ENCODE data around the gene NBAS. TPM values are rescaled to one million over a fixed set of nuclear protein-coding genes. Genes with fewer than 3 reads are reported as not detected.

The NBAS gene
- total and polyA plus RNA-seq, 2 of the 13 experiments (the other 11 are each of a cell fraction or from before 2014, with no cell fraction given): 33.6 to 58.7 TPM

GRCh38 chr2:15591692-15592463, 30.7 kb upstream of the NBAS start, which contains the start of gene DDX1 (continued):
- TF ChIP-seq NCOA5 (CRISPR knock-in tag; IDR thresholded peaks at IDR 0.05) (no peak), ZNF704 (CRISPR knock-in tag; IDR thresholded peaks at IDR 0.05; ENCODE audit: borderline replicate concordance) (peak; percentile 95), USF2 (IDR thresholded peaks at IDR 0.05; ENCODE audit: low read depth, low read length) (no peak), USF2 (CRISPR knock-in tag; IDR thresholded peaks at IDR 0.05; ENCODE audit: borderline replicate concordance) (peak; percentile 70; the same call in 1 of the 2 replicates), SRSF1 (optimal IDR thresholded peaks at IDR 0.05; ENCODE audit: low read depth, low read length) (peak; percentile 99), MEIS2 (CRISPR knock-in tag; IDR thresholded peaks at IDR 0.05) (peak; percentile 87), CBX2 (IDR thresholded peaks at IDR 0.05; ENCODE audit: low read depth, low read length) (no peak; the same call in 1 of the 2 replicates), CBX2 (CRISPR knock-in tag; IDR thresholded peaks at IDR 0.05; ENCODE audit: low read depth) (no peak; the same call in 1 of the 2 replicates), TAF1 (CRISPR knock-in tag; IDR thresholded peaks at IDR 0.05) (peak; percentile 99), ZFP36L1 (CRISPR knock-in tag; IDR thresholded peaks at IDR 0.05) (peak; percentile 96), U2AF1 (optimal IDR thresholded peaks at IDR 0.05; ENCODE audit: low read depth, low read length) (peak; percentile 92), KAT7 (CRISPR knock-in tag; IDR thresholded peaks at IDR 0.05; ENCODE audit: borderline replicate concordance) (peak; percentile 100), E2F2 (CRISPR knock-in tag; IDR thresholded peaks at IDR 0.05; ENCODE audit: borderline replicate concordance) (peak; percentile 94; the same call in 1 of the 2 replicates), TEAD2 (CRISPR knock-in tag; IDR thresholded peaks at IDR 0.05) (peak; percentile 76; the same call in 1 of the 2 replicates), ZMYM2 (CRISPR knock-in tag; IDR thresholded peaks at IDR 0.05) (peak; percentile 89), ZNF512 (CRISPR knock-in tag; IDR thresholded peaks at IDR 0.05) (no peak), JUND (CRISPR knock-in tag; IDR thresholded peaks at IDR 0.05) (peak; percentile 90), SNAPC5 (CRISPR knock-in tag; IDR thresholded peaks at IDR 0.05; ENCODE audit: borderline replicate concordance) (peak; percentile 93; the same call in 1 of the 2 replicates), ZNF710 (CRISPR knock-in tag; IDR thresholded peaks at IDR 0.05; ENCODE audit: borderline replicate concordance) (peak; percentile 98), ESRRA (CRISPR knock-in tag; IDR thresholded peaks at IDR 0.05; ENCODE audit: low read depth) (peak; percentile 90)

Data from HepG2 (cell line).